Testis (tissue), 3 donors: ENCODE measurements around the gene CHN2. TPM values are rescaled to one million over a fixed set of nuclear protein-coding genes. Genes with fewer than 3 reads are reported as not detected.

Experiments used
- DNase-seq: peaks from one replicate; pipeline ENCODE4 v3.0.0-alpha.2; 2019
- H3K27ac ChIP-seq, 2 donors: fragments of 200-600 bp; sonication (generic); one replicate each; pipeline ENCODE4 v1.5.1; 2019
- H3K27me3 ChIP-seq: fragments of 200-600 bp; sonication (generic); one replicate; pipeline ENCODE4 v1.5.1; 2019
- H3K36me3 ChIP-seq: fragments of 200-600 bp; sonication (generic); one replicate; pipeline ENCODE4 v1.5.1; 2017; ENCODE audit warnings: low read depth; ENCODE audit errors: missing control alignments
- H3K4me1 ChIP-seq: fragments of 200-600 bp; sonication (generic); one replicate; pipeline ENCODE4 v1.5.1; 2019
- H3K4me3 ChIP-seq, 2 donors: fragments of 200-600 bp; sonication (generic); one replicate each; pipeline ENCODE4 v1.5.1; 2017 to 2019
- H3K9me3 ChIP-seq: fragments of 200-600 bp; sonication (generic); one replicate; pipeline ENCODE4 v1.5.1; 2017
- CTCF ChIP-seq, 3 experiments: fragments of 450-650 bp in 2 of 3; fragments of 200-600 bp in 1 of 3; sonication (generic) in 1 of 3; IDR thresholded peaks; one replicate each; pipeline ENCODE4 v1.5.1; 2016 to 2019; ENCODE audit warnings: antibody characterized with exemption in 3 of 3, mild to moderate bottlenecking in 2 of 3, moderate library complexity in 1 of 3
- POLR2A ChIP-seq: fragments of 450-650 bp; IDR thresholded peaks from one replicate; pipeline ENCODE4 v1.6.1; 2017; ENCODE audit warnings: antibody characterized with exemption, mild to moderate bottlenecking, moderate library complexity
- WGBS, 2 donors: methylation state at CpG; one replicate each; pipeline ENCODE4 v1.1.5; 2018; 5-methylcytosine and 5-hydroxymethylcytosine counted together
- intact Hi-C: fragments of 100-400 bp; cut with DNase I; formaldehyde crosslinking; loops from one replicate; pipeline ENCODE4 v1.15.1; 2023; ENCODE audit warnings: low total_unique reads
- polyA plus RNA-seq: library from polyadenylated mRNA; stranded (reverse); fragments of 350-450 nt; fragmentation: Illumina TruSeq; extraction: RNeasy Lipid Tissue Mini Kit (QIAGEN cat#74804); gene quantifications from one replicate; pipeline ENCODE4 v1.2.3, GENCODE V29; 2014; ENCODE audit warnings: low read depth, low replicate concordance; ENCODE audit not compliant: insufficient read depth
- total RNA-seq, 2 donors: library from RNA; depleted of rRNA; stranded (reverse); fragments of >200 nt; gene quantifications; one replicate each; pipeline ENCODE4 v1.2.3, GENCODE V29; 2016

CHN2 gene
- total and polyA plus RNA-seq, 3 donors from 2014 or later: 8.6 to 27.4 (median 15.1) TPM

GRCh38 chr7:29442146-29442545 lies 247.6 kb downstream of the CHN2 start:
- Histone ChIP-seq H3K36me3 (no peaks in the 10 kb centered on the region), H3K4me3 (no peak overlapping the region), H3K9me3 (no peaks in the 10 kb centered on the region), H3K27ac (no peak overlapping the region), H3K27me3 (no peaks in the 10 kb centered on the region), H3K4me1 (peaks cover 6% of the 10 kb centered on the region)
- DNase-seq: no peak
- intact Hi-C loops: no loop called here
- TF ChIP-seq CTCF (IDR thresholded peaks at IDR 0.05) (no peak), POLR2A (no peak)
- 41 to 56% methylated on average over 3 of the region's 3 CpGs for WGBS, 2 donors

DNA sequence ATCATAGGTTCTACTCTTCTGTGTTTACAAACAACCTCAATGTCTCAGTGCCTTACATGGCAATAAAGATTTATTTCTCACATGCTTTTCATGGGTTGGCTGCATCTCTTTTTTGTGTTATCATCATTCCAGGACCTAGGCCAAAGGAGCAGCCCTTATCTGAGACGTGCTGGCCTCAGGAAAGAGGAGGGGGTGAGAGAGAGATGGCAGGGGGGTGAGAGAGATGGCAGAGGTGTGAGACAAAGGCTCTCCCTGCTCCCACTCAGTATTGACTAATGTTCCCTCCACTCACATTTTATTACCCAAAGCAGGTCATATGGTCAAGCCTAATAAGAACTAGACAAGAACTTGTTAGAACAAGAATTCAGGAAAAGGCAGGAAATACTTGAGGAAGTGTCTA lies 249.0 kb downstream of the CHN2 start:
- 42 to 47% methylated on average over 1 of the region's 1 CpG for WGBS, 2 donors
- no peak overlapping the region for H3K4me3 ChIP-seq

DNA sequence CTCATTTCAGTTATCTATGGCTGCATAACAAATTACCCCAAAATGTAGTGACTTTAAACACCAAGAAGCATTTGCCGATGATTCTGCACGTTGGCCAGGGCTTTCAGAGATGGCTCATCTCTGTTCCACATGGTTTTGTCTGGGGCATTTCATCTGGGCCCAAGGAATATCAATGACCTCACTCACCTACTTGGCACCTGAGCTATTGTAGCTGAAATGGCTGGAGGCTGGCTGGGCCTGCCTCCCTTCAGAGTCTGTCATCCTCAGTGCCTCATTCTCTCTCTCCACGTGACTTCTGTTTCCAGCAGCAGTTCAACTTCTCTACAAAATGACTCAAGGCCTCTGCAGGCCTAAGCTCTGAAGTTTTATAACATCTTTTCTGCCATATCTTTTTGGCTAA lies 249.7 kb downstream of the CHN2 start:
- DNase-seq: no peak
- H3K9me3 ChIP-seq: no peaks in the 10 kb centered on the region
- 89 to 90% methylated on average over 3 of the region's 3 CpGs for WGBS, 2 donors
- no peak overlapping the region for H3K4me3 ChIP-seq
- no peaks in the 10 kb centered on the region for H3K27me3 ChIP-seq
- H3K4me1 ChIP-seq: no peaks in the 10 kb centered on the region
- no peaks in the 10 kb centered on the region for H3K36me3 ChIP-seq
- intact Hi-C loops: no loop called here
- TF ChIP-seq POLR2A: no peak
- TF ChIP-seq CTCF (IDR thresholded peaks at IDR 0.05): no peak
- H3K27ac ChIP-seq: no peak overlapping the region

More for the DNA sequence above, 249.0 kb downstream of the CHN2 start:
- H3K4me1 ChIP-seq: peaks cover 6% of the 10 kb centered on the region
- H3K27me3 ChIP-seq: no peaks in the 10 kb centered on the region
- no peak overlapping the region for H3K27ac ChIP-seq
- H3K36me3 ChIP-seq: no peaks in the 10 kb centered on the region
- intact Hi-C loops: no loop called here
- TF ChIP-seq POLR2A (no peak), CTCF (IDR thresholded peaks at IDR 0.05) (no peak)
- DNase-seq: no peak
- no peaks in the 10 kb centered on the region for H3K9me3 ChIP-seq

- H3K27ac ChIP-seq: no peak overlapping the region
These were observed 251.2 kb downstream of the CHN2 start for GRCh38 chr7:29445736-29446135.

More at GRCh38 chr7:29445736-29446135, 251.2 kb downstream of the CHN2 start:
- 80 to 93% methylated on average over 6 of the region's 6 CpGs for WGBS, 2 donors
- Histone ChIP-seq H3K4me1 (no peaks in the 10 kb centered on the region), H3K9me3 (no peaks in the 10 kb centered on the region), H3K27me3 (no peaks in the 10 kb centered on the region), H3K36me3 (no peaks in the 10 kb centered on the region), H3K4me3 (no peak overlapping the region)
- intact Hi-C loops: no loop called here
- no peak for DNase-seq
- TF ChIP-seq POLR2A (no peak), CTCF (IDR thresholded peaks at IDR 0.05) (no peak)
